ENCODE data around the gene DDX1.
"Not testable (repeated sequence)": the region's sequence is repeated elsewhere in the genome, so short reads cannot be mapped to it uniquely, and the experiment has no call there.

Gene DDX1

GRCh38 chr2:15595936-15596335, 4.3 kb downstream of the DDX1 start:
- DNase-seq (ENCODE audit: low read depth in 2 of 2): no peak

GRCh38 chr2:15596350-15596749, 4.7 kb downstream of the DDX1 start:
- no peak for DNase-seq (ENCODE audit: low read depth in 2 of 2)

DNA sequence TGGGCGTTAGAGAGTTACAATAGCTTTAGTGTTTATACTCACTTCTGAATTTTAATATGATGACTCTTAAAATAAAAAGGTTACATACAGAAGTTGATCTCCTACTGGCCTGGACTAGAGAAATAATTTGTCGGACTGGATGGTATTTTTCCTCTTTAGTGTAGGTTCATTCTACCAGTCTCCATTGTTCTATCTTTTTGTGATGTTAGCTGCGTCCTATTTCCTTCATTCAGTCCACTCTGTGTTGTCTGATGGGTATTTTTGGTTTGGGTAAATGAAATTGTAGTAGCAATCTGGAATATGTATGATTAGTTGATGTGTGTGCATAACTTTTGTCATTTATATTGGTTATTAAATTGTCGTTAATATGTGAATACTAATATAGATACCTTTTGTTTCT, 5.3 kb downstream of the DDX1 start:
- no peak for DNase-seq (ENCODE audit: low read depth in 2 of 2)

DNA sequence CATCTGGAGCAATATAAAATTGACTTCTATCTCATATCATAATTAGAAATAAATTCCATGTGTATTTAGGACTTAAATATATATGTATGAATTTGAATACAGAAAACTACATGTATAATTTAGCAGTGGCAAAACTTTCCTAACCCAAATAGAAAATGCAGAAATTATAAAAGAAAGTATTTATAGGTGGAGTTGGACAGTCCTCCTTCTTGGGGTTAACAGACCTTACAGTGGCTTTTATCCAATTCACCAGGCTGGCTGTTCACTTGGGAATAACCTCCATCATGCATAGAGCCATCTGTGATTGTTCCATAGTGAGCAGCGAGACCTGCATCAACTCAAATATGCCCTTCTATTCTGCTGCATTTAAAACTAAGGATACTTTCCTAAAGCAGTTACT, 8.3 kb downstream of the DDX1 start:
- DNase-seq (ENCODE audit: low read depth in 2 of 2): no peak

GRCh38 chr2:15601681-15602080, 10.0 kb downstream of the DDX1 start:
- DNase-seq (ENCODE audit: low read depth in 2 of 2): no peak

- DNase-seq (ENCODE audit: low read depth in 2 of 2): no peak
Measured at GRCh38 chr2:15602393-15602792, 10.7 kb downstream of the DDX1 start.

DNA sequence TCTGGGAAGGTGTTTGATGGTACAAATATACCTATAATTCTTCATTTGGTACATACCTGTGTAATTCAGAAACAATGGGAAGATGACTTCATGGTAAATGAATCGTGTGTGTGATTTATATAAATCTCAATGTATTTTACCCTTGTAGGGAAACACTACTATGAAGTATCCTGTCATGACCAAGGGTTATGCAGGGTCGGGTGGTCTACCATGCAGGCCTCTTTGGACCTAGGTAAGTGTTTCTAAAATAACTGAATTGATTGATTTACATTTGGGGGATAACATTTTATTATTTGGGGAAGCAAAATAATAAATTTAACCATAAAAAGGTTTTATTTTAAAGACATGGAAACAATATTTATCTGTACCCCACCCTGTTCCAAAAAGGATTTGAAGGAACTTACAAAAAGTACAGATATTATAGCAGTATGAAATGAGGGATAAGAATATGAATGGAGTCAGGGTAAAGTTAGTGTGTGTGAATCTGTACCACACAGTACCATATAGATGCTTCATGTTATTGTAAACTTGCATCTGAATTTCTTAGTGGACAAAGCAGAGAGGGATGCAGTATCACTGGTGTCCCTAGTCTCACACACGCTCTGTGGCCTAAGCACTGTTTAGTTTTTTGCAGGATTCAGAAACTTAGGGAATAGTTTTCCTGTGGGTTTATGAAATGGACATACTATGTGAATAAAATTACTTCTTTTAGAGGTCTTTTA, 11.5 kb downstream of the DDX1 start:
- no peak for DNase-seq (ENCODE audit: low read depth in 2 of 2)

DNA sequence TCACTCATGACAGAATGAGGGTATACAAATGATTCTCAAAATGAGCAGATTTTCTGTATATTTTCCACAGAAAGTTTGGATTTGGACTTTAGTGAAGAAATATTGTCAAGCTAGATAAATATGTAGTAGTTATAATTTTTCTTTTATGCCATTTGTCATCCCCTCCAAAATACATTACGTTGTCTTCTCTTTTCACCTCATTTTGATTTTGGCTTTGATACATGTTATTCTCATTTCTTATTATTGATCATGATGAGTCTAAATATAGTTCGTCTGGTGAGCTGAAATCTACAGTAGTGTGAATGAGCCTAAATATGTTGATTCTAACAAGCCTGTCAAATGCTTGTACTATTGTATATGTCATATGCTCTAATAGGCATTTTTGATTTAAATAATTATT, 12.3 kb downstream of the DDX1 start:
- no peak for DNase-seq (ENCODE audit: low read depth in 2 of 2)

- DNase-seq (ENCODE audit: low read depth in 2 of 2): no peak
Measured at GRCh38 chr2:15605721-15606120, 14.1 kb downstream of the DDX1 start.

DNA sequence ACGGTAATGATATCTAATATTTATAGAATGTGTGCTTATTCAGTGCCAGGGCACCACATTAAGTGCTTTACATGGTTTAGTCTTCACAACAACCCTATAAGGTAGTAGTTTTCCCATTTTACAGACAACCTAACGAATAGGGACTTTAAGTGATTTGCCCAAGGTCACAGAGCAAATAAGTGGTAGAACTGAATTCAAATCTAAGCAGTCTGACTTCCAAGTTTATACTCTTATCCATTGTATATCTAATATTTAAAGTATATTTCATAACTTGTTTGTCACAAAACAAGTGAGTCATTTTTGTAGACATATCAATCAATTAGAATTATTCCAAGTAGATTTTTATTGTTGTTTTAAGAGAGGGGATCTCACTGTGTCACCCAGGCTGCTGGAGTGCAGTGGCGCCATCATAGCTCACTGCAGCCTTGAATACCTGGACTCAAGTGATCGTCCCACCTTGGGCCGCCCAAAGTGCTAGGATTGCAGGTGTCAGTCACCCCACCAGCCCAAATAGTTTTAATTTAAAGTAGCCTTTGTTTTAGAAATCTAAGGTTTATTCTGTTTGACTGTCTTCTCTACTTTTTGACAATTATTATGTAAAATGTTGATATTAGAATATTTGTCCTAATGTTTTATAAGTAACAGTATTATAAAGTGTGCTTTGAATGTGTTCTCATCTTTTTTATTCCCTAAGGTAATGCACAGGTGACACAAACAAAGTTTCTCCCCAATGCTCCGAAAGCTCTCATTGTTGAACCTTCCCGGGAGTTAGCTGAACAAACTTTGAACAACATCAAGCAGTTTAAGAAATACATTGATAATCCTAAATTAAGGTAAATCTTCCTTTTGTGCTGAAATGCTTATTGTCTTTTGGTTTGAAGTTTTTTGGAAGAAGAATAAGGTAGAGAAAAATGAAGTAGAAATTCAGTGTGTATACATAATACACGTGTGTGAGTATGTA, 15.1 kb downstream of the DDX1 start:
- no peak for DNase-seq (ENCODE audit: low read depth in 2 of 2)

- DNase-seq (ENCODE audit: low read depth in 2 of 2): no peak
Measured at GRCh38 chr2:15607709-15608391, 16.2 kb downstream of the DDX1 start.

DNA sequence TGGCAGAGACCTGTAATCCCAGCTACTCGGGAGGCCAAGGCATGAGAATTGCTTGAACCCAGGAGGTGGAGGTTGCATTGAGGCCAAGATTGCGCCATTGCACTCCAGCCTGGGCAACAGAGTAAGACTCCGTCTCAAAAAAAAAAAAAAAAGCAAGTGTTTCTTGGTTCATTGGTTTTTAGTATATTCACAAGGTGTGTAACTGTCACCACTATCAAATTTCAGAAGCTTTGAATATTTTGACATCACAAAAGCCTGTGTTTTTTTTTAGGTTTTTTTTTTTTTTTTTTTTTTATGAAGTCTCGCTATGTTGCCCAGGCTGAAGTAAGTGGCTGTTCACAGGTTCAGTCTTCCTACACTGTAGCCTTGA, 16.7 kb downstream of the DDX1 start:
- DNase-seq (ENCODE audit: low read depth in 2 of 2): no peak

- DNase-seq (ENCODE audit: low read depth in 2 of 2): no peak
Measured at GRCh38 chr2:15609341-15610042, 17.8 kb downstream of the DDX1 start.

DNA sequence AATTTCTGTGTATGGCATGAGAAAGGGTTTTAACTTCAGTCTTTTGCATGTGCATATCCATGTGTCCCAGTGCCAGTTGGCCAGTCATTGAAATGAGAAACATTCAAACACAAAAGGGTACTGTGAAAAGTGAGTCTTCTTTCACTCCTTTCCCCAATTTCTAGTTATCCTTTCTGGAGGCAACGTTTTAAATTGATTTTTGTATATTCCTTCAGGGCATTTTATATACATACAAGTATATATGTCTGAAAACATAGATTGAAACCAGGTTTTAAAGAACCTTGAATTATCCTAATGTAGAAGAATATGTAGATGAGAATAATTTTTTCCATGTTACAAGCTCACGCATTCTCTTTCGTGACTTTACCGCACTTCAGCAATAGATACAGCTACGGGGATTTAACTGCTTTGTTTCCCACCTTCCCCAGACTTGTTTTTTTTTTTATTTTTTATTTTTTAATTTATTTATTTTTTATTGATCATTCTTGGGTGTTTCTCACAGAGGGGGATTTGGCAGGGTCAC, 18.8 kb downstream of the DDX1 start:
- DNase-seq (ENCODE audit: low read depth in 2 of 2): no peak

GRCh38 chr2:15612101-15612500, 20.4 kb downstream of the DDX1 start:
- DNase-seq (ENCODE audit: low read depth in 2 of 2): not testable (repeated sequence)

- no peak for DNase-seq (ENCODE audit: low read depth in 2 of 2)
Measured at GRCh38 chr2:15613736-15614429, 22.2 kb downstream of the DDX1 start.

- DNase-seq (ENCODE audit: low read depth in 2 of 2): no peak
Measured at GRCh38 chr2:15614545-15615300, 23.1 kb downstream of the DDX1 start.

GRCh38 chr2:15615301-15615920, 23.7 kb downstream of the DDX1 start:
- no peak for DNase-seq (ENCODE audit: low read depth in 2 of 2)

DNA sequence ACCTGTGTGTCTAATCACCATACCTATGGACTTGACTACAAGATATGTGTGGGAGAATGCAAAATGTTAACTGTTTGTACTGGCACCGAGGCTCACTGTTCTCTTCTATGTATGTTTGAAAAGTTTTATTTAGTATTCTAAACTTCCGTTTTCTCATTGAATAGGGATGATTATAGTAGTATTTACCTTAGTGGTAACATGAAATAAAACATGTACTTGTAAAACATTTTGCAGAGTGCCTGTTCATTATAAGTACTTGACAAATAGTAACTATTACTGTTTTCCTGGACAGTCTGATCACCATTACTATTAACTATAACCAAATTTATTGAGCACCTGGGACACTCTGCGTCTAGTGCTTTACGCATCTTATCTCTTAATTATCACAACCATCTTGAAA, 24.8 kb downstream of the DDX1 start:
- no peak for DNase-seq (ENCODE audit: low read depth in 2 of 2)
